ENCODE results near the gene GATA1. TPM values are rescaled to one million over a fixed set of nuclear protein-coding genes. Genes with fewer than 3 reads are reported as not detected.

Gene GATA1
- total RNA-seq, 4 donors from 2014 or later = not detected

- no peak overlapping the region for H3K4me3 ChIP-seq
- H3K9me3 ChIP-seq = no peaks in the 10 kb centered on the region
- H3K27ac ChIP-seq = no peak overlapping the region
- no peak for DNase-seq
- WGBS, 2 donors (ENCODE audit: low coverage in 1 of 2) = 81% methylated on average over 7 of the region's 7 CpGs; no CpG with 5 or more reads in 1 of the 2 donors
- in situ Hi-C loops (cut with MboI; ENCODE audit: low pct_ligation_motif_present in 1 of 4, low pct_unique_long_range_greater_than_20kb in 1 of 4, low sequenced_read_pairs in 3 of 4) = no loop called here
- no peak for TF ChIP-seq POLR2AphosphoS5 (IDR thresholded peaks at IDR 0.05)
- TF ChIP-seq EP300 (IDR thresholded peaks at IDR 0.05; ENCODE audit: low read depth) = no peak
- no peak for TF ChIP-seq POLR2A (IDR thresholded peaks at IDR 0.05)
- TF ChIP-seq CTCF (IDR thresholded peaks at IDR 0.05) = no peak
- H3K36me3 ChIP-seq = no peaks in the 10 kb centered on the region
- H3K27me3 ChIP-seq = no peaks in the 10 kb centered on the region
- intact Hi-C loops (cut with DNase I; ENCODE audit: low total_unique reads) = no loop called here
- no peaks in the 10 kb centered on the region for H3K4me1 ChIP-seq
Measured at GRCh38 chrX:48792219-48792618, 5.8 kb downstream of the GATA1 start.

GRCh38 chrX:48793935-48794334 is 7.5 kb downstream of the GATA1 start:
- in situ Hi-C loops (cut with MboI; ENCODE audit: low pct_ligation_motif_present in 1 of 4, low pct_unique_long_range_greater_than_20kb in 1 of 4, low sequenced_read_pairs in 3 of 4) = no loop called here

GRCh38 chrX:48794340-48794910 is 8.0 kb downstream of the GATA1 start:
- intact Hi-C loops (cut with DNase I; ENCODE audit: low total_unique reads) (no loop called here), in situ Hi-C loops (cut with MboI; ENCODE audit: low pct_ligation_motif_present in 1 of 4, low pct_unique_long_range_greater_than_20kb in 1 of 4, low sequenced_read_pairs in 3 of 4) (no loop called here)
- no peak overlapping the region for H3K27ac ChIP-seq
- H3K4me3 ChIP-seq = no peak overlapping the region
- H3K27me3 ChIP-seq = no peaks in the 10 kb centered on the region
- H3K9me3 ChIP-seq = no peaks in the 10 kb centered on the region
- 81% methylated on average over 12 of the region's 12 CpGs; no CpG with 5 or more reads in 1 of the 2 donors for whole genome bisulfite sequencing, 2 donors (ENCODE audit: low coverage in 1 of 2)
- no peak for TF ChIP-seq POLR2A (IDR thresholded peaks at IDR 0.05)
- no peak for TF ChIP-seq EP300 (IDR thresholded peaks at IDR 0.05; ENCODE audit: low read depth)
- no peak for TF ChIP-seq POLR2AphosphoS5 (IDR thresholded peaks at IDR 0.05)
- TF ChIP-seq CTCF (IDR thresholded peaks at IDR 0.05) = no peak
- H3K36me3 ChIP-seq = no peaks in the 10 kb centered on the region
- H3K4me1 ChIP-seq = no peaks in the 10 kb centered on the region
- no peak for DNase-seq

More at GRCh38 chrX:48793935-48794334, 7.5 kb downstream of the GATA1 start:
- TF ChIP-seq POLR2A (IDR thresholded peaks at IDR 0.05) (no peak), POLR2AphosphoS5 (IDR thresholded peaks at IDR 0.05) (no peak), CTCF (IDR thresholded peaks at IDR 0.05) (no peak), EP300 (IDR thresholded peaks at IDR 0.05; ENCODE audit: low read depth) (no peak)
- intact Hi-C loops (cut with DNase I; ENCODE audit: low total_unique reads) = no loop called here
- Histone ChIP-seq H3K4me3 (no peak overlapping the region), H3K36me3 (no peaks in the 10 kb centered on the region), H3K27me3 (no peaks in the 10 kb centered on the region), H3K4me1 (no peaks in the 10 kb centered on the region), H3K9me3 (no peaks in the 10 kb centered on the region), H3K27ac (no peak overlapping the region)
- 73% methylated on average over 4 of the region's 4 CpGs; no CpG with 5 or more reads in 1 of the 2 donors for WGBS, 2 donors (ENCODE audit: low coverage in 1 of 2)
- DNase-seq = no peak

GRCh38 chrX:48794911-48795515 is 8.6 kb downstream of the GATA1 start:
- Histone ChIP-seq H3K4me3 (no peak overlapping the region), H3K27ac (no peak overlapping the region), H3K4me1 (no peaks in the 10 kb centered on the region), H3K36me3 (no peaks in the 10 kb centered on the region), H3K9me3 (no peaks in the 10 kb centered on the region), H3K27me3 (no peaks in the 10 kb centered on the region)
- 62% methylated on average over 8 of the region's 8 CpGs; no CpG with 5 or more reads in 1 of the 2 donors for WGBS, 2 donors (ENCODE audit: low coverage in 1 of 2)
- no peak for DNase-seq
- intact Hi-C loops (cut with DNase I; ENCODE audit: low total_unique reads) = no loop called here
- no peak for TF ChIP-seq POLR2A (IDR thresholded peaks at IDR 0.05)
- TF ChIP-seq CTCF (IDR thresholded peaks at IDR 0.05) = no peak
- TF ChIP-seq POLR2AphosphoS5 (IDR thresholded peaks at IDR 0.05) = no peak
- no peak for TF ChIP-seq EP300 (IDR thresholded peaks at IDR 0.05; ENCODE audit: low read depth)
- in situ Hi-C loops (cut with MboI; ENCODE audit: low pct_ligation_motif_present in 1 of 4, low pct_unique_long_range_greater_than_20kb in 1 of 4, low sequenced_read_pairs in 3 of 4) = no loop called here

All from transverse colon (tissue), 4 donors.